Measurements from ENCODE around the gene TNFRSF12A.
A peak's percentile ranks its signal among the peaks of the same experiment; 100 is the strongest.

Gene TNFRSF12A

GRCh38 chr16:3045758-3046640 is 25.8 kb downstream of the TNFRSF12A start, which contains the start of gene MMP25:
Gene MMP25 (plus strand): TSS chr16:3046561. CDS start chr16:3046918, 357 bp downstream.
- Histone ChIP-seq H3K4me3 (ENCODE audit: control insufficient read depth in 1 of 7, extremely low read depth in 1 of 7, insufficient read depth in 4 of 7, low read depth in 2 of 7, low read length in 6 of 7) (peak within 1 kb of the TSS in 6 of 7 experiments; percentile 17 to 63 (median 56)), H3K27me3 (replicated peaks in 2 of 5; ENCODE audit: control insufficient read depth in 4 of 5, insufficient read depth in 5 of 5, low read length in 4 of 5) (peaks cover 7 to 96% (median 32%) of the 10 kb centered on the region in 5 experiments), H3K4me1 (ENCODE audit: control extremely low read depth in 1 of 4, control insufficient read depth in 4 of 4, insufficient read depth in 4 of 4, low read length in 3 of 4) (peaks cover 0 to 34% (median 23%) of the 10 kb centered on the region in 4 experiments), H3K36me3 (ENCODE audit: control insufficient read depth in 4 of 4, insufficient read depth in 4 of 4, low read length in 3 of 4) (no peaks in the 10 kb centered on the region), H3K9me3 (ENCODE audit: control extremely low read depth in 1 of 5, control insufficient read depth in 4 of 5, insufficient read depth in 2 of 5, low read depth in 1 of 5, low read length in 4 of 5) (no peaks in the 10 kb centered on the region), H3K27ac (ENCODE audit: insufficient read depth in 1 of 2, low read depth in 1 of 2, low read length in 2 of 2, poor library complexity in 1 of 2, severe bottlenecking in 2 of 2) (no peak within 1 kb of the TSS)
- DNase-seq: peak in 1 of 3 donors; percentile 48
- under 1% methylated on average over 66 of the region's 86 CpGs for WGBS (ENCODE audit: insufficient coverage)
- ChIA-PET POLR2A (no interaction called here), CTCF (interaction anchor here (10.0 kb wide), 1 partner anchor 16 kb away, joined by 141 read pairs; no protein-coding TSS in a partner anchor)

- CTCF ChIA-PET: interaction anchor here (0.6 to 6.6 kb wide), 5 partner anchors 8 to 83 kb away, joined by 3 to 98 read pairs (median 6); no protein-coding TSS in a partner anchor
These were observed 26.6 kb downstream of the TNFRSF12A start for GRCh38 chr16:3046641-3047386.

GRCh38 chr16:3047387-3047720 is 27.2 kb downstream of the TNFRSF12A start:
- no peak overlapping the region for H3K4me3 ChIP-seq (ENCODE audit: control insufficient read depth in 1 of 7, extremely low read depth in 1 of 7, insufficient read depth in 4 of 7, low read depth in 2 of 7, low read length in 6 of 7)
- H3K27ac ChIP-seq (ENCODE audit: insufficient read depth in 1 of 2, low read depth in 1 of 2, low read length in 2 of 2, poor library complexity in 1 of 2, severe bottlenecking in 2 of 2): no peak overlapping the region
- peaks cover 0 to 43% (median 28%) of the 10 kb centered on the region in 4 experiments for H3K4me1 ChIP-seq (ENCODE audit: control extremely low read depth in 1 of 4, control insufficient read depth in 4 of 4, insufficient read depth in 4 of 4, low read length in 3 of 4)
- peaks cover 7 to 93% (median 31%) of the 10 kb centered on the region in 5 experiments for H3K27me3 ChIP-seq (replicated peaks in 2 of 5; ENCODE audit: control insufficient read depth in 4 of 5, insufficient read depth in 5 of 5, low read length in 4 of 5)
- ChIA-PET POLR2A (interaction anchor here (1.3 kb wide), 1 partner anchor 8 kb away, joined by 4 read pairs; no protein-coding TSS in a partner anchor), CTCF (interaction anchor here (0.6 to 6.6 kb wide), 8 partner anchors 9 to 82 kb away, joined by 3 to 98 read pairs (median 5); no protein-coding TSS in a partner anchor)
- DNase-seq: no peak
- H3K9me3 ChIP-seq (ENCODE audit: control extremely low read depth in 1 of 5, control insufficient read depth in 4 of 5, insufficient read depth in 2 of 5, low read depth in 1 of 5, low read length in 4 of 5): no peaks in the 10 kb centered on the region
- no peaks in the 10 kb centered on the region for H3K36me3 ChIP-seq (ENCODE audit: control insufficient read depth in 4 of 4, insufficient read depth in 4 of 4, low read length in 3 of 4)
- 22% methylated on average over 13 of the region's 13 CpGs for WGBS (ENCODE audit: insufficient coverage)

More at GRCh38 chr16:3046641-3047386, 26.6 kb downstream of the TNFRSF12A start:
- H3K27ac ChIP-seq (ENCODE audit: insufficient read depth in 1 of 2, low read depth in 1 of 2, low read length in 2 of 2, poor library complexity in 1 of 2, severe bottlenecking in 2 of 2): no peak overlapping the region
- POLR2A ChIA-PET: no interaction called here
- peaks cover 0 to 42% (median 28%) of the 10 kb centered on the region in 4 experiments for H3K4me1 ChIP-seq (ENCODE audit: control extremely low read depth in 1 of 4, control insufficient read depth in 4 of 4, insufficient read depth in 4 of 4, low read length in 3 of 4)
- H3K27me3 ChIP-seq (replicated peaks in 2 of 5; ENCODE audit: control insufficient read depth in 4 of 5, insufficient read depth in 5 of 5, low read length in 4 of 5): peaks cover 7 to 97% (median 31%) of the 10 kb centered on the region in 5 experiments
- no peaks in the 10 kb centered on the region for H3K36me3 ChIP-seq (ENCODE audit: control insufficient read depth in 4 of 4, insufficient read depth in 4 of 4, low read length in 3 of 4)
- peak overlapping the region in 3 of 7 experiments; percentile 56 to 63 (median 59) for H3K4me3 ChIP-seq (ENCODE audit: control insufficient read depth in 1 of 7, extremely low read depth in 1 of 7, insufficient read depth in 4 of 7, low read depth in 2 of 7, low read length in 6 of 7)
- 4% methylated on average over 33 of the region's 54 CpGs for WGBS (ENCODE audit: insufficient coverage)
- H3K9me3 ChIP-seq (ENCODE audit: control extremely low read depth in 1 of 5, control insufficient read depth in 4 of 5, insufficient read depth in 2 of 5, low read depth in 1 of 5, low read length in 4 of 5): no peaks in the 10 kb centered on the region
- DNase-seq: no peak

GRCh38 chr16:3049921-3050481 is 29.8 kb downstream of the TNFRSF12A start:
- Histone ChIP-seq H3K27me3 (replicated peaks in 2 of 5; ENCODE audit: control insufficient read depth in 4 of 5, insufficient read depth in 5 of 5, low read length in 4 of 5) (peaks cover 0 to 68% (median 20%) of the 10 kb centered on the region in 5 experiments), H3K4me1 (ENCODE audit: control extremely low read depth in 1 of 4, control insufficient read depth in 4 of 4, insufficient read depth in 4 of 4, low read length in 3 of 4) (peaks cover 2 to 58% (median 36%) of the 10 kb centered on the region in 4 experiments), H3K4me3 (ENCODE audit: control insufficient read depth in 1 of 7, extremely low read depth in 1 of 7, insufficient read depth in 4 of 7, low read depth in 2 of 7, low read length in 6 of 7) (no peak overlapping the region), H3K36me3 (ENCODE audit: control insufficient read depth in 4 of 4, insufficient read depth in 4 of 4, low read length in 3 of 4) (peaks cover 0 to 3% (median 0%) of the 10 kb centered on the region in 4 experiments), H3K27ac (ENCODE audit: insufficient read depth in 1 of 2, low read depth in 1 of 2, low read length in 2 of 2, poor library complexity in 1 of 2, severe bottlenecking in 2 of 2) (no peak overlapping the region), H3K9me3 (ENCODE audit: control extremely low read depth in 1 of 5, control insufficient read depth in 4 of 5, insufficient read depth in 2 of 5, low read depth in 1 of 5, low read length in 4 of 5) (no peaks in the 10 kb centered on the region)
- POLR2A ChIA-PET: interaction anchor here (0.7 to 0.9 kb wide), 3 partner anchors 15 to 38 kb away, joined by 3 read pairs; no protein-coding TSS in a partner anchor
- no peak for DNase-seq
- CTCF ChIA-PET: interaction anchor here (0.6 to 6.6 kb wide), 6 partner anchors 13 to 52 kb away, joined by 3 to 98 read pairs (median 5); no protein-coding TSS in a partner anchor
- 95% methylated on average over 19 of the region's 26 CpGs for WGBS (ENCODE audit: insufficient coverage)

DNA sequence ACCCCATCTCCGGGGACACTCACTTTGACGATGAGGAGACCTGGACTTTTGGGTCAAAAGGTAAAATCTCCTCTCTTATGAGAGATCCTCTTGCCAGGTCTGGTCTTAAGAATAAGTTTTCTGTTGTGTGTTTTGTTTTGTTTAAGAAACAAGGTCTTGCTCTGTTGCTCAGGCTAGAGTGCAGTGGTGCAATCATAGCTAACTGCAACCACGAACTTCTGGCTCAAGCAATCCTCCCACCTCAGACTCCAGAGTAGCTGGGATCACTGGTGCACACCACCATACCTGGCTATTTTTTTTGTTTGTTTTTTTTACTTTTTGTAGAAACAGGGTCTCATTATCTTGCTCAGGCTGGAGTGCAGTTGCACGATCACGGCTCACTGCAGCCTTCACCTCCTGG is 30.3 kb downstream of the TNFRSF12A start:
- DNase-seq: no peak
- peaks cover 0 to 64% (median 16%) of the 10 kb centered on the region in 5 experiments for H3K27me3 ChIP-seq (replicated peaks in 2 of 5; ENCODE audit: control insufficient read depth in 4 of 5, insufficient read depth in 5 of 5, low read length in 4 of 5)
- 75% methylated on average over 3 of the region's 5 CpGs for WGBS (ENCODE audit: insufficient coverage)
- ChIA-PET CTCF (interaction anchor here (0.6 to 6.6 kb wide), 6 partner anchors 12 to 52 kb away, joined by 3 to 98 read pairs (median 5); no protein-coding TSS in a partner anchor), POLR2A (interaction anchor here (0.7 to 0.8 kb wide), 2 partner anchors 16 to 38 kb away, joined by 3 read pairs; no protein-coding TSS in a partner anchor)
- H3K36me3 ChIP-seq (ENCODE audit: control insufficient read depth in 4 of 4, insufficient read depth in 4 of 4, low read length in 3 of 4): peaks cover 0 to 3% (median 0%) of the 10 kb centered on the region in 4 experiments
- H3K4me3 ChIP-seq (ENCODE audit: control insufficient read depth in 1 of 7, extremely low read depth in 1 of 7, insufficient read depth in 4 of 7, low read depth in 2 of 7, low read length in 6 of 7): peak overlapping the region in 1 of 7 experiments; percentile 30
- H3K4me1 ChIP-seq (ENCODE audit: control extremely low read depth in 1 of 4, control insufficient read depth in 4 of 4, insufficient read depth in 4 of 4, low read length in 3 of 4): peaks cover 2 to 59% (median 37%) of the 10 kb centered on the region in 4 experiments
- H3K27ac ChIP-seq (ENCODE audit: insufficient read depth in 1 of 2, low read depth in 1 of 2, low read length in 2 of 2, poor library complexity in 1 of 2, severe bottlenecking in 2 of 2): no peak overlapping the region
- H3K9me3 ChIP-seq (ENCODE audit: control extremely low read depth in 1 of 5, control insufficient read depth in 4 of 5, insufficient read depth in 2 of 5, low read depth in 1 of 5, low read length in 4 of 5): no peaks in the 10 kb centered on the region

DNA sequence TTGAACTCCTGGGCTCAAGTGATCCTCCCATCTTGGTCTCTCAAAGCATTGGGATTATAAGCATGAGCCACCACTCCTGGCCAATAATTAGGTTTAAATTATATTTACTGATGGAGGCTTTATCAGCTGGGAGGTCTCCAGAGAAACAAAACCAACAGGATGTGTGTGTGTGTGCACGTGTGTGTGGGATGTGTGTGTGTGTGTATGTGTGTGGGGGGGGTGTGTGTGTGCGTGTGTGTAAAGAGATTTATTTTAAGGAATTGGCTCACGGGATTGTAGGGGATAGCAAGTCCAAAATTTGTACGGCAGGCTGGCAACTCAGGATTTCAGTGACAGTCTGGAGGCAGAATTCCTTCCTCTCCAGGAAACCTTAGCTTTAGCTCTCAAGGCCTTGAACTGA is 30.8 kb downstream of the TNFRSF12A start:
- H3K4me1 ChIP-seq (ENCODE audit: control extremely low read depth in 1 of 4, control insufficient read depth in 4 of 4, insufficient read depth in 4 of 4, low read length in 3 of 4): peaks cover 2 to 59% (median 36%) of the 10 kb centered on the region in 4 experiments

More for the DNA sequence above, 30.8 kb downstream of the TNFRSF12A start:
- H3K27me3 ChIP-seq (replicated peaks in 2 of 5; ENCODE audit: control insufficient read depth in 4 of 5, insufficient read depth in 5 of 5, low read length in 4 of 5): peaks cover 0 to 59% (median 16%) of the 10 kb centered on the region in 5 experiments
- H3K9me3 ChIP-seq (ENCODE audit: control extremely low read depth in 1 of 5, control insufficient read depth in 4 of 5, insufficient read depth in 2 of 5, low read depth in 1 of 5, low read length in 4 of 5): no peaks in the 10 kb centered on the region
- H3K4me3 ChIP-seq (ENCODE audit: control insufficient read depth in 1 of 7, extremely low read depth in 1 of 7, insufficient read depth in 4 of 7, low read depth in 2 of 7, low read length in 6 of 7): peak overlapping the region in 1 of 7 experiments; percentile 3
- WGBS (ENCODE audit: insufficient coverage): 31% methylated on average over 3 of the region's 4 CpGs
- ChIA-PET POLR2A (interaction anchor here (0.8 to 1.2 kb wide), 2 partner anchors 16 to 17 kb away, joined by 3 to 9 read pairs; no protein-coding TSS in a partner anchor), CTCF (interaction anchor here (1.2 to 6.6 kb wide), 9 partner anchors 8 to 77 kb away, joined by 3 to 98 read pairs (median 5); no protein-coding TSS in a partner anchor)
- H3K36me3 ChIP-seq (ENCODE audit: control insufficient read depth in 4 of 4, insufficient read depth in 4 of 4, low read length in 3 of 4): peaks cover 0 to 3% (median 0%) of the 10 kb centered on the region in 4 experiments
- peak in 1 of 3 donors; percentile 44 for DNase-seq
- H3K27ac ChIP-seq (ENCODE audit: insufficient read depth in 1 of 2, low read depth in 1 of 2, low read length in 2 of 2, poor library complexity in 1 of 2, severe bottlenecking in 2 of 2): no peak overlapping the region
